GM19099 (cell line): ENCODE results near the gene LTN1.

Experiments
- POLR2A ChIP-seq: IDR thresholded peaks from 3 replicates; pipeline ENCODE4 v1.6.1; 2011; ENCODE audit warnings: low read depth; ENCODE audit not compliant: insufficient read length; ENCODE audit errors: extremely low read depth

LTN1 gene, protein sequence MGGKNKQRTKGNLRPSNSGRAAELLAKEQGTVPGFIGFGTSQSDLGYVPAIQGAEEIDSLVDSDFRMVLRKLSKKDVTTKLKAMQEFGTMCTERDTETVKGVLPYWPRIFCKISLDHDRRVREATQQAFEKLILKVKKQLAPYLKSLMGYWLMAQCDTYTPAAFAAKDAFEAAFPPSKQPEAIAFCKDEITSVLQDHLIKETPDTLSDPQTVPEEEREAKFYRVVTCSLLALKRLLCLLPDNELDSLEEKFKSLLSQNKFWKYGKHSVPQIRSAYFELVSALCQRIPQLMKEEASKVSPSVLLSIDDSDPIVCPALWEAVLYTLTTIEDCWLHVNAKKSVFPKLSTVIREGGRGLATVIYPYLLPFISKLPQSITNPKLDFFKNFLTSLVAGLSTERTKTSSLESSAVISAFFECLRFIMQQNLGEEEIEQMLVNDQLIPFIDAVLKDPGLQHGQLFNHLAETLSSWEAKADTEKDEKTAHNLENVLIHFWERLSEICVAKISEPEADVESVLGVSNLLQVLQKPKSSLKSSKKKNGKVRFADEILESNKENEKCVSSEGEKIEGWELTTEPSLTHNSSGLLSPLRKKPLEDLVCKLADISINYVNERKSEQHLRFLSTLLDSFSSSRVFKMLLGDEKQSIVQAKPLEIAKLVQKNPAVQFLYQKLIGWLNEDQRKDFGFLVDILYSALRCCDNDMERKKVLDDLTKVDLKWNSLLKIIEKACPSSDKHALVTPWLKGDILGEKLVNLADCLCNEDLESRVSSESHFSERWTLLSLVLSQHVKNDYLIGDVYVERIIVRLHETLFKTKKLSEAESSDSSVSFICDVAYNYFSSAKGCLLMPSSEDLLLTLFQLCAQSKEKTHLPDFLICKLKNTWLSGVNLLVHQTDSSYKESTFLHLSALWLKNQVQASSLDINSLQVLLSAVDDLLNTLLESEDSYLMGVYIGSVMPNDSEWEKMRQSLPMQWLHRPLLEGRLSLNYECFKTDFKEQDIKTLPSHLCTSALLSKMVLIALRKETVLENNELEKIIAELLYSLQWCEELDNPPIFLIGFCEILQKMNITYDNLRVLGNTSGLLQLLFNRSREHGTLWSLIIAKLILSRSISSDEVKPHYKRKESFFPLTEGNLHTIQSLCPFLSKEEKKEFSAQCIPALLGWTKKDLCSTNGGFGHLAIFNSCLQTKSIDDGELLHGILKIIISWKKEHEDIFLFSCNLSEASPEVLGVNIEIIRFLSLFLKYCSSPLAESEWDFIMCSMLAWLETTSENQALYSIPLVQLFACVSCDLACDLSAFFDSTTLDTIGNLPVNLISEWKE (N-terminal part only)

DNA sequence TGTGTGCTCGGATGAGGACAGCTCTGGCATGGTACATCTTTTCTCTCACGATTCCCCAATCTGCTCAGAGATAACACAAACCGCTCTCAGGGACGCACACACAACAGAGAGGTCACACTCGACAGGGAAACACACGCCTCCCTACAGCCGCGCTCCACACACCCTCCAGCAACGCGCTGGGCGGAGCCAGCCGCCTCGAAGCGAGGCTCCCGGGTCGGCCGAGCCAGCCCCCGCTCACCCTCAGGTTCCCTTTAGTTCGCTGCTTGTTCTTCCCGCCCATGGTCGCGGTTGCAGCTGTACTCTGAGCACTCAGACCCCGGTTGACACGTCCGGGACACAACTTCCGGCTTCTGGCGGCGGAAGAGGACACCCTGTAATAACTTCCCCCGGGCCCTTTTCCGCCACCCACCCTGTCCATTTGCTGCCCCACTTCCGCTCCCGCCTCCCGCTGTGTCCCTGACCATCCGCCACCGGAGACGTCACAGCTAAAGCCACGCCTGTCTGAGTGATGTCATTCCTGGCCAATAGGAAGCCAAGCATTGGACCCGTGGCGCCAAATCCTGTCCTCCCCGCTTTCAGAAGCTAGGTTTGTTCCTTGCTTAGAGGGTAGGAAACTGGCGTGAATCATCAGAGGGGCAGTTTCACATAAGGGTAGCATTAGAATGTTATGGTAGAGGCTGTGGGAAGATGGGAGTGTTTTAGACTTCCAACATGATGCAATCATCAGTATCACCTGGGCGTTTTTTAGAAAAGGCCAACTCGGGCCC, at the start of gene LTN1:
LTN1 (minus strand) TSS at position 352 of the 767 bp plus-strand sequence; CDS start at position 280, 72 bp downstream.
- peak; percentile 85 for TF ChIP-seq POLR2A

DNA sequence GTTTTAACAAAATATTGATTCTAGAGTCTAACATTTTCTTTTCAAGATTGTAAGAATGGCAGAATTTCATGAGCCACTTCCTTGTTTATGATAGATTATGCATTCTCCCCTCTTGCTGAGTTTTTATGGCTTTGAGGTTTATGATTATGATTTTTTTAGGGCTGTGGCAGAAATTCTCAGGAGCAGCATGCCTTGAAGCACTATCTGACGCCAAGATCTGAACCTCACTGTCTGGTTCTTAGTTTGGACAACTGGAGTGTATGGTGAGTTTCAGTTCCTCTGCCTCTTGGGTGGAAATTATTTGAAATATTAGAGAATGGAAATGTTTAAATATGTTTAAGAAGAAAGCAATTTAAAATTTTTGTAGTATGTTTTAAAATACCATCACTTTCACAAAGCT, 42.0 kb upstream of the LTN1 start:
- no peak for TF ChIP-seq POLR2A

DNA sequence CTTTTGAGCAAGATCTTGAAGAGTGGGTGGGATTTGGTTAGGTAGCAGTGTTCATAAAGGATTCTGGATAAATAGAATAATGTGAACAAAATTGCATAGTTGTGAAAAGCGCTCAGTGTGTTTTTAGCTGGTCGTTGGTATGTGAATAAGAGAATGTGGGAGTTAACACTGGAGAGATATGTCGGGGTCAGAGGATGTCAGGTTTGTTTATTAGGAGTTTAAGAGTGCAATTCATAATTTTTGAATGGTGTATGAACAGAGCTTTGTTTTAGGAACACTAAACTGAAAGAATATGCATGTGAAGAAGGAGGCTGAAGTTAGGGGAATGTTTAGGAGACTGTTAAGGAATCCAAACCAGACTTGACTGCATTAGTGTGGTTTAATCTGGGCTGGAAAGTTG, 41.2 kb upstream of the LTN1 start:
- TF ChIP-seq POLR2A = no peak

DNA sequence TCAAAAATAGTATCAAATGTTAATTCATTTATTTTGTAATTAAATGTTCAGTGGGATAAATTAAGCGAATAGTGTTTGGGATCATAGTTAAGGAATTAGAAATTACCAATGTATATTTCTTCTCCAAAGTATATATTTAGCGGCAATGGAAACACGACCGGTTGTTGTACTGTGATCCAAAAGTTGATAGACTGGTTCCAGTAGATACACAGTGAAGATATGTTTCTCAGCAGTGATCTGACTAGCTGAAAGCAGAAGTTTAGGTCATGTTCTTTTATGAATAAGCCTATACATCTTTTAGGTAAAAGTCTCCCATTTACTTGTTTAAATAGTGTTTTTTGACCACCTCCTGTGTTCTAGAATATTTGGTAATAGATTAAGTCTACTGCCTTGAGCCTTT, 40.6 kb upstream of the LTN1 start:
- TF ChIP-seq POLR2A = no peak

DNA sequence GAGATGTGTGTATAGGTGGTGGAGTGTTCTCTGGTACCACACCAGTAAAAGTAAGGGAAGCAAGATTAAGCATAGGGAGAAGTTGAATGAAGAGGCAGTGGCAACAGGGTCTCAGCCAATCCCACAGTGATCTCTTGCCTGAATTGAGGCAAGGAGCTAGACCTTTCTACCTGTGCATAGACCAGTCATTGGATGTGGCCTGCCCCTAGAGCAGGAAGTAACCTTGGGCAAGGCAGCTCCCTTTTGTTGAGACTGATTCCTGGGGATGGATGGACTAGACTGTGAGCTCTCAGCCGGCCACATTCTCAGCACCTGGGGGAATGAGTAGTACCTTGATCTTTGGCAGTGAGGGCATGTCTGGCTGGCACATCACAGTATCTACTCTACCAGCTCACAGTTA, 38.2 kb upstream of the LTN1 start:
- no peak for TF ChIP-seq POLR2A

DNA sequence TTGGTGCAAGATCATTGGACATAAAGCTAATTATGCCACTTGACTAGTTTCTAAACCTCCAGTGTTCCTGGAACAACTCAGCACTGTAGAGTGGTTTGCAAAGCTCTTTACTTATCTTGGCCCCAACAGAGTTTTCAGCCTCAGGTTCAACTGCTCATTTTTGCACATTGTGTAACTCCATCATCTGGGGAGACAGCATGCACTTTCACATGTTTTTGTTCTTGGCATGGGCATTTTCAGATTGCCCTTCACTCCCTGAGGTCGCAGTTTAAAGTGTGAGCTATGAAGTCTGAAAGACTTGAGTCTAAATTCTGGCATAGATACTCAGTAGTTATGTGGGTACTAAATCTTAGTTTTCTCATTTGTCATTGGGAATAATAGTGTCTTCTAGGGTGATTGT, 36.8 kb upstream of the LTN1 start:
- TF ChIP-seq POLR2A = no peak

DNA sequence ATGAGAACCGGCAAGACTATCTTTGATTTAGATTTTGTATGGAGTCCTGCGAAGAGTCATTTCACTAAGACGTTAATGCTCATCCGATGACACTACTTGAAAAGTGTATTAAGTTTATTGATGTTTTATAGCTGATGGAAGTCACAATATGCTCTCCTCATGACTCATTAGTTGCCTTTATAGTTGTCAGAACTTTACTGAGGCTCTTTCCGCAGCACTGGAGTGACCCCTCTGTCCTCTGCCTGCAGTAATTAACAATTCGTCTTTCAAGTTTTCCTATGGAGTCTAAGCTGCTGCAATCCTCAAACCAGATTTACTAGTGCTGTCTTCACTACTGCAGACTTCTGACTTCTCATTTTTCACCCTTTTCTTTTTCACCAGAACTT, 32.6 kb upstream of the LTN1 start:
- no peak for TF ChIP-seq POLR2A

DNA sequence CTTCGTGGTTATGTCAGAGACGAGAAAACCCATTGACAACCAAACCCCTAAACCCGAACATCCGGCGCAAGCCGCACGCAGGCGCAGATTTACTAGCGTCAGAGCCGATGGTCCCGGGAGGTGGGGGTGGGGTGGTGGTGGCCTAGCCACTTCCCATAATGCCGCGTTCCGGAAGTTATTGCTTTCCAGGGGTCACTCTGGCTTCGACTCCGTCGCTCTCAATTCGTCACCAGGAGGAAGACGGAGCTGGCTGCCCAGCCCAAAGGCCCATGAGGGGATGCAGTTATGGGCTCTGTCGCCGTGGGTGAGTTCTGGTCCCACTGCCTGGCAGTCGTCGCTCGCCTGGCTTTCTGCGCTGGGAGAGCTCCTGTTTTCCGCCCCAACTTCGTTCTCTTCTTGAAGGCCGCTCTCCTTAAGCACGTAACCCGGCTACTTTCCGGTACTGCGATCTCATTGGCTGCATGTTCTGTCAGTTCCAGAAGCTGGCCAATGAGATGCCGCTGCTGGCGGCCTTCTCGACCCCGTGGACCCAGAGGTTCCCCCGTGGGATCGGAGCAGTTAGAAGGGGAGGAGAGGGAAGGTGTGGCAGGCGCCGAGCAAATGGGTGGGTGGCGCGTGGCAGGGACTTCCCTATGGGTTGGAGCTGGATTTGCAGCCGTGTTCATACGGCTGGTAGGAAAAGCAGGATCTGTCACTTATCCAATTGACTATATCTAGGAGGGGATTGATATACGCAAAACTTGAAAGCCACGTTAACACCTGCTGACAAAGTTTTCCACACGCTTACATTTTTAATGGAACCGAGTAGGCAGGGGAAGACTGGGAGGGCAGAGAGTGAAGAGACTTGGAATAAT, 32.0 kb upstream of the LTN1 start, which contains the start of gene USP16:
USP16 (plus strand) TSS at position 195 of the 854 bp plus-strand sequence. CDS start 3,246 bp downstream, outside the sequence.
- peak; percentile 87 for TF ChIP-seq POLR2A

DNA sequence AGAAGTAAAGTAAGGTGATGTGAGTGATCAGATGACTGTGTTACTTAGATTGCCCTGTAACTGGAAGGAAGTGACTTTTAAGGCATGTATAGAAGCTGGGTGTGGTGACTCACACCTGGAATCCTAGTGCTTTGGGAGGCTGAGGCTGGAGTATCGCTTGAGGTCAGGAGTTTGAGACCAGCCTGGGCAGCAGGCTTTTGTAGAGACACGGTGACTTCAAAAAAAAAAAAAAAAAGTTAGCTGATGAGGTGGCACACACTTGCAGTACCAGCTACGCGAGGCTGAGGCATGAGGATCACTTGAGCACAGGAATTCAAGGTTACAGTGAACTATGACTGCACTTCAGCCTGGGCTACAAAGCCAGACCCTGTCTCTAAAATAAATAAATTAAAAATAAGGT, 29.5 kb upstream of the LTN1 start:
- TF ChIP-seq POLR2A = no peak

DNA sequence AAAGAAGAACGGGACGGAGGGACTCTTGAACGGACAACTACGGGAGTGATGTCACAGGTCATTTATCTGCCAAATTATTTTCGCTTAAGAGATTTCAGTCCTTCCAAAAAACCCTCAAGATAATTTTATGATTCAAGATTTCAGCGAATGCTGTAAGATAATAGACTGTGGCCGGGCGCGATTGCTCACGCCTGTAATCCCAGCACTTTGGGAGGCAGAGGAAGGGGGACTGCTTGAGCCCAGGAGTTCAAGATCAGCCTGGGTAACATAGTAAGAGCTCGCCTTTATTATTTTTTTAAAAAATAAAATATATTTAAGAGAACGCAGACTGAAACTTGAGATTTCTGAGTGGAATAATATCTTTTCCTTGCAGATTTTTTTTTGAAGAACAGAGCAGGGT, 25.9 kb upstream of the LTN1 start:
- TF ChIP-seq POLR2A = no peak

DNA sequence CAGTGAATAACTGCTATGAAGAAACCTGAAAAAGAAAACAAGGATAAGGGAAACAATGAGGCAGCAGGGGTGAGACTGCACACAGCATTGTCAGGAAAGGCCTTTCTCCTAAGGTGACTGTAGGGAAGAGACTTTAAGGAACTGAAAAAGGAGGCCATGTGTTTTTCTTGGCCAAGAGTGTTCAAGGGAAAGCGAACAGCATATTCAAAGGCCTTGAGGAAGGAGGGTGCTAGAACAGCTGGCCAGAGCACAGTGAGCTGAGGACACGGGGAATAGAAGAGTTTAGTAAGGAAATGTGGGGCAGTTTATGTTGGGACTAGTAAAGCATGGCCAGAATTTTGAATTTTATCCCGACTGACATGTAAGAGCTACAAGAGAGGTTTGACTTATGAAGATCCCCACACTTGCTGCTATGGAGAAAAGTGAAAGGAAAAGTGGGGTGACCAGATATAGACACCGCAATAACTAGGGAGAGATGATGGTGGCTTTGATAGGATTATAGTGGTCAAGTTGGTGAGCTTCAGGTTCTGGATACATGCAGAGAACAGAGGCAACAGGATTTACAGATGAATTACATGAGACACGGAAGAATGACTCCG, 25.1 kb upstream of the LTN1 start:
- TF ChIP-seq POLR2A = no peak

DNA sequence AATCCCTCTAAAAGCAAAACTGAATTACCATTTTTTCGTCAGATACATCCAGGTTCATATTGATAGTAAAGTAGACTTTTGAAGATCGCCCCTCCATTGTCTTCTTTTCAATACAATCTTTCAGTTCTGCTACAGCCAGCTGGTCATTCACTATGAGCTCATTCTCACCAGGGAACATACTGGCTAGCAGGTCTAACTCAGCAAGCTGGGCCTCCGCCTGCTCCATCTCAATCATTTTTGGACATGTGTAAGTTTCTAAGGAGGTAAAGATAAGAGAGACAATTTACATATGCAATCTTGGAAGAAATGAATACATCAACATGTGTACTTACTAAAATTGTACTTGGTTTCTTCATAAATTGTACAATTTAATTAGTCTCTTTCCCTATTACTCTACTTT, 15.7 kb upstream of the LTN1 start:
- no peak for TF ChIP-seq POLR2A

DNA sequence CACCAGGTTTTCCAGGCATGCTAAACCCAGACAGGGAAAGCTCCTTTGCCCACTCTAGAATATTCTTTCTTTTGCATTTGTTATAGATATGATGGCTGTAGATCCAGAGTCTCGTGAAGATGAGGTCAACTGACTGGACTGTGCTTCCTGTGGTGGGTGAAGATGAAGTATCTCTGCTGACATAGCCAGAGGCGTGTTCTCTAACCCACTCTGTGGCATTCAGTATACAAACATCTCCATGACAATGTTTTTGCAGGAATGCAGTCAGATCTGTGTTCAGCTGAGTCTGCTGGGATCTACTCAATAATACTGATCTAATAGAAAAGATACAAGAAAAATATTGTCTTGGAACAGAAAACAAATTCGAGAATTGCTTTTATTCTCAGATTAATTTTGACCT, 15.1 kb upstream of the LTN1 start:
- TF ChIP-seq POLR2A = no peak
